Trophoblast cell (in vitro differentiated cells and primary cell): ENCODE measurements around the gene IPO11.
A peak's percentile ranks its signal among the peaks of the same experiment; 100 is the strongest.

Source experiments
- DNase-seq, 2 donors: peaks; one replicate each; pipeline ENCODE4 v3.0.0-alpha.2; 2016
- H2AFZ ChIP-seq: 2 replicates; pipeline ENCODE4 v1.6.1; 2013; ENCODE audit warnings: low read length, moderate library complexity, mild to moderate bottlenecking; ENCODE audit not compliant: insufficient read depth, poor library complexity
- H2AK5ac ChIP-seq: 2 replicates; pipeline ENCODE4 v1.6.1; 2013; ENCODE audit warnings: mild to moderate bottlenecking, low read length
- H2BK120ac ChIP-seq: 2 replicates; pipeline ENCODE4 v1.6.1; 2013; ENCODE audit warnings: low read length, mild to moderate bottlenecking, moderate library complexity; ENCODE audit not compliant: insufficient read depth, poor library complexity
- H2BK12ac ChIP-seq: 2 replicates; pipeline ENCODE4 v1.6.1; 2013; ENCODE audit warnings: mild to moderate bottlenecking, low read length, moderate library complexity
- H2BK5ac ChIP-seq: 2 replicates; pipeline ENCODE4 v1.6.1; 2013; ENCODE audit warnings: low read length, low read depth, moderate library complexity, mild to moderate bottlenecking; ENCODE audit not compliant: poor library complexity
- H3K14ac ChIP-seq: 2 replicates; pipeline ENCODE4 v1.6.1; 2013; ENCODE audit warnings: mild to moderate bottlenecking, low read length
- H3K18ac ChIP-seq: 2 replicates; pipeline ENCODE4 v1.6.1; 2013; ENCODE audit warnings: mild to moderate bottlenecking, low read length
- H3K23ac ChIP-seq: 2 replicates; pipeline ENCODE4 v1.6.1; 2013; ENCODE audit warnings: low read length
- H3K27ac ChIP-seq: 2 replicates; pipeline ENCODE4 v1.5.1; 2013; ENCODE audit warnings: low read depth, mild to moderate bottlenecking, inconsistent platforms, low read length, moderate library complexity
- H3K27me3 ChIP-seq: 2 replicates; pipeline ENCODE4 v1.6.1; 2013; ENCODE audit warnings: inconsistent platforms, mild to moderate bottlenecking, low read length, moderate library complexity; ENCODE audit not compliant: insufficient read depth
- H3K36me3 ChIP-seq, 2 experiments: 1 replicate in 1 of 2; 2 replicates in 1 of 2; pipeline ENCODE4 v1.6.1; 2013; ENCODE audit warnings: low read length in 2 of 2, mild to moderate bottlenecking in 2 of 2, moderate library complexity in 1 of 2; ENCODE audit not compliant: insufficient read depth in 2 of 2, control insufficient read depth in 1 of 2
- H3K4ac ChIP-seq: 2 replicates; pipeline ENCODE4 v1.6.1; 2013; ENCODE audit warnings: low read depth, mild to moderate bottlenecking, low read length, moderate library complexity
- H3K4me1 ChIP-seq, 2 experiments: 1 replicate in 1 of 2; 2 replicates in 1 of 2; pipeline ENCODE4 v1.6.1; 2013; ENCODE audit warnings: low read length in 2 of 2, mild to moderate bottlenecking in 2 of 2, moderate library complexity in 1 of 2; ENCODE audit not compliant: insufficient read depth in 2 of 2, control insufficient read depth in 1 of 2
- H3K4me2 ChIP-seq: 2 replicates; pipeline ENCODE4 v1.6.1; 2013; ENCODE audit warnings: inconsistent platforms, mild to moderate bottlenecking, low read length, moderate library complexity
- H3K4me3 ChIP-seq: 2 replicates; pipeline ENCODE4 v1.5.1; 2013; ENCODE audit warnings: mild to moderate bottlenecking, low read depth, low read length, inconsistent platforms
- H3K79me1 ChIP-seq: one replicate; pipeline ENCODE4 v1.6.1; 2013; ENCODE audit warnings: low read length
- H3K79me2 ChIP-seq: 2 replicates; pipeline ENCODE4 v1.6.1; 2013; ENCODE audit warnings: low read length, mild to moderate bottlenecking; ENCODE audit not compliant: control insufficient read depth, insufficient read depth, poor library complexity
- H3K9ac ChIP-seq: 2 replicates; pipeline ENCODE4 v1.6.1; 2013; ENCODE audit warnings: mild to moderate bottlenecking, low read length
- H3K9me3 ChIP-seq: 2 replicates; pipeline ENCODE4 v1.6.1; 2013; ENCODE audit warnings: low read depth, mild to moderate bottlenecking, control low read depth, inconsistent platforms, low read length; ENCODE audit not compliant: insufficient read depth
- H4K12ac ChIP-seq: 2 replicates; pipeline ENCODE4 v1.6.1; 2013; ENCODE audit warnings: low read depth, mild to moderate bottlenecking, low read length, moderate library complexity
- H4K8ac ChIP-seq: 2 replicates; pipeline ENCODE4 v1.6.1; 2013; ENCODE audit warnings: low read depth, mild to moderate bottlenecking, low read length, moderate library complexity
- H4K91ac ChIP-seq: one replicate; pipeline ENCODE4 v1.6.1; 2013; ENCODE audit warnings: low read depth, mild to moderate bottlenecking, low read length, moderate library complexity
- WGBS: extraction: QIAGEN DNeasy Blood & Tissue Kit; methylation state at CpG from one replicate; pipeline ENCODE4 v1.1.7; 2013; ENCODE audit warnings: missing lambda C conversion rate; ENCODE audit not compliant: insufficient read length, insufficient coverage; ENCODE audit errors: extremely low coverage; 5-methylcytosine and 5-hydroxymethylcytosine counted together

The IPO11 gene

GRCh38 chr5:62633243-62633642 is 220.7 kb downstream of the IPO11 start:
- DNase-seq, result no peak
- no peaks in the 10 kb centered on the region for H3K79me2 ChIP-seq
- no peaks in the 10 kb centered on the region for H3K4me1 ChIP-seq
- no peak overlapping the region for H2AFZ ChIP-seq
- no peak overlapping the region for H3K27ac ChIP-seq
- H3K4me3 ChIP-seq, result no peak overlapping the region
- no peak overlapping the region for H4K8ac ChIP-seq
- H4K91ac ChIP-seq, result no peak overlapping the region
- no peak overlapping the region for H3K9ac ChIP-seq
- no peak overlapping the region for H2BK5ac ChIP-seq
- H3K27me3 ChIP-seq, result no peaks in the 10 kb centered on the region
- H4K12ac ChIP-seq, result no peak overlapping the region
- no peak overlapping the region for H2BK120ac ChIP-seq
- no peak overlapping the region for H3K4ac ChIP-seq
- no peak overlapping the region for H3K23ac ChIP-seq
- H3K79me1 ChIP-seq, result no peaks in the 10 kb centered on the region
- no peak overlapping the region for H3K14ac ChIP-seq
- no peaks in the 10 kb centered on the region for H3K9me3 ChIP-seq
- H3K4me2 ChIP-seq, result no peak overlapping the region
- H2BK12ac ChIP-seq, result no peak overlapping the region
- no peaks in the 10 kb centered on the region for H3K36me3 ChIP-seq
- no peak overlapping the region for H2AK5ac ChIP-seq
- H3K18ac ChIP-seq, result no peak overlapping the region

GRCh38 chr5:62640446-62640845 is 227.9 kb downstream of the IPO11 start:
- Histone ChIP-seq H3K18ac (no peak overlapping the region), H3K27me3 (no peaks in the 10 kb centered on the region), H2AK5ac (no peak overlapping the region), H3K79me1 (no peaks in the 10 kb centered on the region), H3K4me2 (no peak overlapping the region), H3K36me3 (peaks cover 0 to 4% of the 10 kb centered on the region in 2 experiments), H2BK5ac (no peak overlapping the region), H4K8ac (no peak overlapping the region), H3K4ac (no peak overlapping the region), H4K12ac (no peak overlapping the region), H3K27ac (no peak overlapping the region), H2AFZ (no peak overlapping the region), H2BK120ac (no peak overlapping the region), H3K4me1 (no peaks in the 10 kb centered on the region), H3K79me2 (no peaks in the 10 kb centered on the region), H3K4me3 (no peak overlapping the region), H4K91ac (no peak overlapping the region), H3K23ac (no peak overlapping the region), H3K14ac (no peak overlapping the region), H3K9me3 (no peaks in the 10 kb centered on the region), H2BK12ac (no peak overlapping the region), H3K9ac (no peak overlapping the region)
- no CpG with 5 or more reads among the region's 4 CpGs for WGBS
- no peak for DNase-seq

DNA sequence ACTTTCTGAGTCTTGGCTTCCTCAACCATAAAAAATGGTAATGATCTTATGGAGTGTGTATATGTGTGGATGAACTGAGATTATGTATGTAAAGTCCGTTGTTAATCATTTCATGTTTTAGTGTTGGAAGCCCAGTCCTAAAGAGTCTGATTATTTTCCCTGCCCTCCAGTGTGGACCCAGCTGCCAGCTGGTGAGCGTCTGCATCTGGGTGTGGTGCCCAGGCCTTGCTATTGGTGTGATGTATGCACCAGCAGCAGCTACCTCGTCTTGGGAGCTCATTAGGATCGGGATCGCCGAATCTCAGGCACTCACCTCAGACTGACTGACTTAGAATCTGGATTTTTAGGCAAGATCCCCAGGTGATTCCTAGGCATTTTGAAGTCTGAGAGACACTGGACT is 229.9 kb downstream of the IPO11 start:
- H3K4me3 ChIP-seq, result no peak overlapping the region
- no peak overlapping the region for H4K91ac ChIP-seq
- no peak overlapping the region for H3K9ac ChIP-seq
- no peak overlapping the region for H4K12ac ChIP-seq
- H3K4me2 ChIP-seq, result no peak overlapping the region
- no peak for DNase-seq
- WGBS, result no CpG with 5 or more reads among the region's 6 CpGs
- H3K27me3 ChIP-seq, result no peaks in the 10 kb centered on the region
- no peaks in the 10 kb centered on the region for H3K79me2 ChIP-seq
- no peak overlapping the region for H2BK120ac ChIP-seq
- H3K79me1 ChIP-seq, result no peaks in the 10 kb centered on the region
- H2AK5ac ChIP-seq, result no peak overlapping the region
- H3K14ac ChIP-seq, result no peak overlapping the region
- no peaks in the 10 kb centered on the region for H3K4me1 ChIP-seq
- H3K36me3 ChIP-seq, result peaks cover 0 to 4% of the 10 kb centered on the region in 2 experiments
- no peak overlapping the region for H3K4ac ChIP-seq
- no peak overlapping the region for H3K23ac ChIP-seq
- no peak overlapping the region for H2BK5ac ChIP-seq
- H4K8ac ChIP-seq, result no peak overlapping the region
- H2AFZ ChIP-seq, result no peak overlapping the region
- H3K9me3 ChIP-seq, result peaks cover 2% of the 10 kb centered on the region
- H3K27ac ChIP-seq, result no peak overlapping the region
- H2BK12ac ChIP-seq, result no peak overlapping the region
- H3K18ac ChIP-seq, result no peak overlapping the region

- Histone ChIP-seq H3K23ac (no peak overlapping the region), H3K27ac (no peak overlapping the region), H4K12ac (no peak overlapping the region), H3K4ac (no peak overlapping the region), H2BK5ac (no peak overlapping the region), H2BK12ac (no peak overlapping the region), H3K4me1 (peaks cover 0 to 6% of the 10 kb centered on the region in 2 experiments), H3K18ac (no peak overlapping the region), H3K9ac (no peak overlapping the region), H2AK5ac (no peak overlapping the region), H4K91ac (no peak overlapping the region), H3K14ac (no peak overlapping the region), H3K4me2 (no peak overlapping the region), H3K36me3 (peaks cover 0 to 4% of the 10 kb centered on the region in 2 experiments), H2AFZ (peak overlapping the region; percentile 5), H3K27me3 (no peaks in the 10 kb centered on the region), H3K9me3 (peaks cover 2% of the 10 kb centered on the region), H3K4me3 (no peak overlapping the region), H2BK120ac (no peak overlapping the region), H3K79me2 (no peaks in the 10 kb centered on the region), H4K8ac (no peak overlapping the region), H3K79me1 (no peaks in the 10 kb centered on the region)
- no CpG with 5 or more reads among the region's 17 CpGs for WGBS
- DNase-seq, result no peak
These were observed 231.2 kb downstream of the IPO11 start for GRCh38 chr5:62643556-62644451.
